ENCODE data around the gene THAP7.

Gene THAP7

DNA sequence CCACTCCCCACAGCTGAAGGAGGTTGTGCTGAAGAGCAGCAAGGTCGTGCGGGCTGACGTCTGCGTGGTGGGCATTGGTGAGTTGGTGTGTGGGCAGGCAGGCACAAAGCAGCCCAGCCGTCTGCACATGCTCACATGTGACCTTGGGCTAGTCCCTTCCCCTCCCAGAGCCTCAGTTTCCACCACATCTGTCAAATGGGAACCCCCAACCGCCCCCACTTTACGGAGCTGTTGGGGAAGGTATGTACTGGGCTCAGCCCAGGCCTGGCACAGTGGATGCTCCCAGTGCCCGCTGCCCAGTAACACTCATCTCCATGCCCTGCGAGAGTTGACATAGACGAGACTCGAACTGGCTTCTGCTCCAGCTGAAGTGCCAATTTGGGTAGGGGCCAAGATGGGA is 24.9 kb downstream of the THAP7 start:
- no peak for DNase-seq

- no peak for DNase-seq
Measured at GRCh38 chr22:20976291-20976877, 25.5 kb downstream of the THAP7 start.

- DNase-seq: no peak
Measured at GRCh38 chr22:20975541-20976290, 26.2 kb downstream of the THAP7 start.

GRCh38 chr22:20974336-20974955 is 27.5 kb downstream of the THAP7 start:
- DNase-seq: no peak

- no peak for DNase-seq
Measured at GRCh38 chr22:20973634-20974286, 28.2 kb downstream of the THAP7 start.

GRCh38 chr22:20972933-20973577 is 28.9 kb downstream of the THAP7 start:
- no peak for DNase-seq

- peak in 1 of 2 donors; percentile 22 for DNase-seq
Measured at GRCh38 chr22:20972014-20972694, 29.8 kb downstream of the THAP7 start.

GRCh38 chr22:20970939-20971657 is 30.8 kb downstream of the THAP7 start:
- no peak for DNase-seq

DNA sequence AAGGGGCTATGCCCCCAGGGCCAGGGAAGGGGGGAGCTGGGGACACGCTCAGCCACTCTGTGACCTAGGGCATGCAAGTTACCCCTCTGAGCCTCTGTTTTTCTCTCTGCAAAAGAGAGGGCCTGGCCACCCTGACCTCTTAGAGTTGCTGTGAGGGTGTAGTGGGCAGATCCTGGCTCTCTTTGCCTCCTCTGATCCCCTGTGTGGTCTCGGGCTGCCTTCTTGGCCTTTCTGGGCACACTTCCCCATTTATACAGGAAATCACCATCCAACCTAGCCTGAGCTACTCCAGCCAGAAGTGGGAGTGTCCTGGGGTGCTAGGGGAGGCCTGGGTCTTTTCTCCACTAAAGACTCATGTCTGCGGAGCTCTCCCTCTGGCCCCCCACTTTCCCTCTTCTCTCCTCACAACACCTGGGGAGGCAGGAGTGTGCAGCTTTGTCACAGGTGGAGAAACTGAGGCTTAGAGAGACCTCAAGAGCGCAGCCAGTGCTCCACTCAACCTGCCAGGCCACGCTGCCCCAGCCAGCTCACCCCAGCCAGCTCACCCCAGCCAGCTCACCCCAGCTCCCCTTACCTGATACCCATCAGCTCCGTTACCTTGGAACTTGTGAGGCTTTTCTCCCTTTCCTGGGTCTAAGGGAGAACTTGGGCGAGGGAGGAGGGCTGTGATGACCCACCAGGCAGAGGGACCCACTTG is 33.5 kb downstream of the THAP7 start:
- peak in 1 of 2 donors; percentile 26 for DNase-seq

DNA sequence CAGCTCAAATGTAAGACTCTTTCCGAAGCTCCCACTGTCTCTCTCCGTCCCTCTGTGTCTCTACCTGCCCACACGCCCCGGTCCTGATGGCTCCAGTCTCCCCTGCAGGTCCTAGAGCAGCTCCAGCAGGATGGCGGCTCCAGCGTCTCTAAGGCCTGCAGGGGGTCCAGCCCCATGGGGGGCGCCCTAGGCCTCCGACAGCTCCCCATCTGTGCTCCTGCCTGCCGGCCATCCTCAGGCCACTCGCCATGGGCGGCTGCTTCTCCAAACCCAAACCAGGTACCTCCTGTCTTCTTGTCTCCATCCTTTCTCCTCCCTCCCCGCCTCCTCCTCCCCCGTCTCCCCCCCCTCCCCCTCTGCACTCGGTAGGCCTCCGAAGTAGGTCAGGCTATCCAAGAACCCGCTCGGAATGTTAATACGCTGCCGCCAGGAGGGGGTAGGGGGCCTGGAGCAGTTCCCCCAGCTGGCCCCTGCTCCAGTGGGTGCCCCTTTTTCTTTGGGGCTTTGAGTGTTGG is 34.2 kb downstream of the THAP7 start:
- DNase-seq: no peak

DNA sequence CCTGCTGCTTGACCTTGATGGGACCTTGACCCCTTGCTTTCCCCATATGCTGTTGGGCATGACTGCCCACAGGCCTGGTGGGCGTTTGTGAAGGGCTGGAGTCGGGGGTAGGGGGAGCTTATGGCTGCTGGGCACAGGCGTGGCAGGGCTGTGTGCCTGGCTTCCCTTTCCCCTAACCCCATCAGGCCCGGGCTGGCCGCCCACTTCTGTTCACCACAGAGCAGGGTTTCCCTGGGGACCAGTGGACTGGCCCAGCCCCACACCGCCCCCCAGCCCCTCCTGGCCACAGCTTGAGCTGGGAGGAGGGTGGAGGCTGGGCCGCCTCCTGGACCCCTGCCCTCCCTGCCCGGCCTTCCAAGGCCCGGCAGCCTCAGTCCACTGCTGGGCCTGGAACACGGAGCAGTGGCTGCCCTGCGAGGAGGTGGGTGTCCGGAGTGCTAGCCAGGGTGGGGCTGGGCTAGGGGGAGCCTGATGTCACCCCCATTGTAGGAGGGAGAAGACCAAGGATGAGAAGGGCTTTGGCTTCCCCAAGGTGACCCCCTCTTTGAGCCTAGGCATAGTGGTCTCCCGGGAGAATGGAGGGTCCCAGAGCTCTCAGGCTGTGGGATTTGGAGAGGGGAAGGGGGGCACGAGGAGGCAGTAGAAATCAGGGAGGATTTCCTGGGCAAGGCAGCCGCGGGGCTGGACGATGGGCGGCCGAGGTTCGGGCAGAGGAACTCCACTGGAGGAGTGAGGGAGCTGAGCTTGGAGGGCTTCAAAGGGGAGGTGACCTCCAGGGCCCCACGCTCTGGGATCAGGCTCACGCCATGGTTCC is 34.8 kb downstream of the THAP7 start, which contains the start of gene AIFM3:
Gene AIFM3, plus strand, starts transcription at position 373 of the 814 bp plus-strand sequence. CDS start 690 bp downstream, outside the sequence.
- no peak for DNase-seq

- DNase-seq: no peak
Measured at GRCh38 chr22:20965888-20966855, 35.7 kb downstream of the THAP7 start.

DNA sequence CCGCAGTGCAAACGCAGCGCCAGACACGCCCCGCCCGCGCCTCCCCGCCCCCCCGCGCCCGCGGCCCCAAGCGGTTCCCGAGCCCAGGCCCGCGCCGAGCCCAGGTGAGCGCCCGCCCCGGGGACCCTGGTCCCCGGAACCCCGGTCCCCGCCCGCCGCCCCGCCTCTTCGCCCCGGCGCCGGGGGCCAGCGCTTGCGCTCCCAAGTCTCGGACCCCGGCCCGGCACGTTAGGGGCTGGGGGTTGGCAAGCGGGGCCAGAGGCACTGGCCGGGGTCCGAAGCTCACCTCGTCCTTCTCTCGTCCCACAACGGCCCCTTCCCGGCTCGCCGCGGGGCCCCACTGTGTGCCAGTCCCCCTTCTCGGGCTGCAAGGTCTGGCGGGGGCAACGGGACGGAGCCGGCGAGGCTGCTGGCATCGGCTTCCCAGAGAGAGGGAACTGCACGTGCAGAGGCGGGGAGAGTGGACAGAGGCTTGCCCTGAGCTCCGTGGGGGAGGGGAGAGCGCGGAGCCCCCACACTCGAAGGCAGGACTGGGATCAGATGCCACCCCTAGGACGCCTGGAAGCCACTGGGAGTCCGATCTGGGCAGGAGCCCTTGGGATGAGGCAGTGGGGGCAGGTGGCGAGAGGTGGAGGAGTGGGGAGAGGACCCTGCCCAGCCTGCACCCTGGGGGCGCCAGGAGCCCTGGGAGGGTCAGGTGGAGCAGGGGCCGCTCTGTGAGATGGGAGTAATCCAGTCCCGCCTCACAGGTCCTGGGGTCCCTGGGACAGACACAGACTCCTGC is 36.6 kb downstream of the THAP7 start:
- DNase-seq: no peak

DNA sequence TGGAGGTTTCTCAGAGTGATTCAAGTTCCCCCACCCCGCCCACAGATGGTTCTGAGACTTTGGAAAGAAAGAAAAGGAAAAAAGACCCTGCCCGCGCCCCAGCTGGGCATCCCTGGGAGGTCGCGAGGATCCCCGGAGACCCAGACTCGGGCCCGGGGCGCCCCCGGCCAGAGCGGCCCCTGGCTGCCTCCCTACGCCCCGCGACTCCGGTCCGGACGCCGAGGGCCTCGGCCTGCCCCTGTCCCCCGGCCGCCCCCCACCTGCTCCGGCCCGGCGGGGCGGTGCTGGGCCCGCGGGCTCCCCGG is 37.2 kb downstream of the THAP7 start:
- no peak for DNase-seq

GRCh38 chr22:20964090-20964798 is 37.7 kb downstream of the THAP7 start:
- DNase-seq: no peak

GRCh38 chr22:20963201-20964052 is 38.5 kb downstream of the THAP7 start:
- no peak for DNase-seq
